Astrocyte (in vitro differentiated cells and primary cell): ENCODE data around the gene PCSK4. TPM values are rescaled to one million over a fixed set of nuclear protein-coding genes. Genes with fewer than 3 reads are reported as not detected.

Experiments used
- DNase-seq: peaks from one replicate; pipeline ENCODE4 v3.0.0-alpha.2; 2010; ENCODE audit warnings: low read depth
- FAIRE-seq: peaks from 2 replicates; lab custom pipeline; 2011; peaks lifted over from hg19 to GRCh38; lab: Jason Lieb, UNC
- H2AFZ ChIP-seq: 2 replicates; pipeline ENCODE4 v1.6.0; 2012; ENCODE audit warnings: low read depth, low read length, inconsistent platforms
- H3K27ac ChIP-seq: 2 replicates; pipeline ENCODE4 v1.5.1; 2011; ENCODE audit warnings: low read depth, low read length, inconsistent platforms
- H3K27me3 ChIP-seq: 2 replicates; pipeline ENCODE4 v1.6.0; 2011; ENCODE audit warnings: low read length, inconsistent platforms; ENCODE audit not compliant: insufficient read depth
- H3K36me3 ChIP-seq: 2 replicates; pipeline ENCODE4 v1.5.1; 2011; ENCODE audit warnings: low read length, inconsistent platforms; ENCODE audit not compliant: insufficient read depth
- H3K4me1 ChIP-seq: 2 replicates; pipeline ENCODE4 v1.5.1; 2011; ENCODE audit warnings: low read length, inconsistent platforms; ENCODE audit not compliant: insufficient read depth
- H3K4me2 ChIP-seq: 2 replicates; pipeline ENCODE4 v1.6.0; 2012; ENCODE audit warnings: low read length, inconsistent platforms
- H3K4me3 ChIP-seq: 2 replicates; pipeline ENCODE4 v1.5.1; 2011; ENCODE audit warnings: low read depth, mild to moderate bottlenecking, low read length, inconsistent platforms; ENCODE audit not compliant: insufficient read depth
- H3K79me2 ChIP-seq: 2 replicates; pipeline ENCODE4 v1.6.0; 2012; ENCODE audit warnings: mild to moderate bottlenecking, low read length, inconsistent platforms; ENCODE audit not compliant: insufficient read depth
- H3K9ac ChIP-seq: 2 replicates; pipeline ENCODE4 v1.6.0; 2012; ENCODE audit warnings: mild to moderate bottlenecking, low read length, inconsistent platforms
- H3K9me3 ChIP-seq: 2 replicates; pipeline ENCODE4 v1.5.1; 2012; ENCODE audit warnings: low read depth, mild to moderate bottlenecking, low read length, inconsistent platforms; ENCODE audit not compliant: insufficient read depth
- H4K20me1 ChIP-seq: 2 replicates; pipeline ENCODE4 v1.6.0; 2012; ENCODE audit warnings: low read length, inconsistent platforms; ENCODE audit not compliant: insufficient read depth
- H3K27ac Mint-ChIP-seq: one replicate; pipeline ENCODE4 v1.8.0; 2021; ENCODE audit warnings: mild to moderate bottlenecking, mixed read lengths; ENCODE audit not compliant: unreplicated experiment
- H3K27me3 Mint-ChIP-seq: one replicate; pipeline ENCODE4 v1.8.0; 2021; ENCODE audit warnings: low read depth, mixed read lengths; ENCODE audit not compliant: unreplicated experiment
- H3K36me3 Mint-ChIP-seq: one replicate; pipeline ENCODE4 v1.8.0; 2021; ENCODE audit warnings: low read depth, mixed read lengths; ENCODE audit not compliant: unreplicated experiment
- H3K4me1 Mint-ChIP-seq: one replicate; pipeline ENCODE4 v1.8.0; 2021; ENCODE audit warnings: low read depth, mixed read lengths; ENCODE audit not compliant: unreplicated experiment
- H3K4me3 Mint-ChIP-seq: one replicate; pipeline ENCODE4 v1.8.0; 2021; ENCODE audit warnings: mild to moderate bottlenecking, moderate library complexity, mixed read lengths; ENCODE audit not compliant: unreplicated experiment
- H3K9me3 Mint-ChIP-seq: one replicate; pipeline ENCODE4 v1.8.0; 2021; ENCODE audit warnings: mild to moderate bottlenecking, mixed read lengths; ENCODE audit not compliant: unreplicated experiment
- CTCF ChIP-seq: IDR thresholded peaks from 2 replicates; pipeline ENCODE4 v1.5.1; 2011; ENCODE audit warnings: low read depth, mild to moderate bottlenecking, inconsistent platforms, low read length, moderate library complexity; ENCODE audit not compliant: insufficient read depth
- EZH2 ChIP-seq: IDR thresholded peaks from 2 replicates; pipeline ENCODE4 v1.6.1; 2012; ENCODE audit warnings: mild to moderate bottlenecking, low read length, inconsistent platforms; ENCODE audit not compliant: insufficient read depth
- total RNA-seq: library from RNA; stranded (reverse); gene quantifications from 2 replicates; pipeline ENCODE4 v1.2.1, GENCODE V29; 2021

Gene PCSK4
- total RNA-seq, 1 donor from 2014 or later = 2.7 TPM

- H3K4me3 Mint-ChIP-seq = no peak overlapping the region
- Histone ChIP-seq H4K20me1 (peaks cover 69% of the 10 kb centered on the region), H3K79me2 (peaks cover 15% of the 10 kb centered on the region), H2AFZ (no peak overlapping the region), H3K27me3 (peaks cover 5% of the 10 kb centered on the region), H3K9me3 (no peaks in the 10 kb centered on the region), H3K4me2 (no peak overlapping the region), H3K4me1 (peaks cover 12% of the 10 kb centered on the region), H3K27ac (no peak overlapping the region), H3K4me3 (no peak overlapping the region), H3K36me3 (no peaks in the 10 kb centered on the region), H3K9ac (no peak overlapping the region)
- no peaks in the 10 kb centered on the region for H3K36me3 Mint-ChIP-seq
- TF ChIP-seq EZH2 = no peak
- TF ChIP-seq CTCF = no peak
- no peak for FAIRE-seq
- H3K27ac Mint-ChIP-seq = peak overlapping the region; percentile 62
- peaks cover 3% of the 10 kb centered on the region for H3K9me3 Mint-ChIP-seq
- no peak for DNase-seq
- peaks cover 4% of the 10 kb centered on the region for H3K4me1 Mint-ChIP-seq
- peaks cover 2% of the 10 kb centered on the region for H3K27me3 Mint-ChIP-seq
These were observed 16.9 kb downstream of the PCSK4 start for GRCh38 chr19:1473085-1473851.

- peaks cover 3% of the 10 kb centered on the region for H3K9me3 Mint-ChIP-seq
- Histone ChIP-seq H3K36me3 (no peaks in the 10 kb centered on the region), H4K20me1 (peaks cover 68% of the 10 kb centered on the region), H3K27ac (no peak overlapping the region), H2AFZ (no peak overlapping the region), H3K27me3 (peaks cover 5% of the 10 kb centered on the region), H3K79me2 (peaks cover 8% of the 10 kb centered on the region), H3K4me3 (no peak overlapping the region), H3K9me3 (no peaks in the 10 kb centered on the region), H3K9ac (no peak overlapping the region), H3K4me2 (no peak overlapping the region), H3K4me1 (peaks cover 12% of the 10 kb centered on the region)
- no peak for FAIRE-seq
- TF ChIP-seq EZH2 = no peak
- no peak for TF ChIP-seq CTCF
- peaks cover 2% of the 10 kb centered on the region for H3K27me3 Mint-ChIP-seq
- peaks cover 4% of the 10 kb centered on the region for H3K4me1 Mint-ChIP-seq
- no peak overlapping the region for H3K4me3 Mint-ChIP-seq
- no peak for DNase-seq
- peak overlapping the region; percentile 62 for H3K27ac Mint-ChIP-seq
- no peaks in the 10 kb centered on the region for H3K36me3 Mint-ChIP-seq
These were observed 17.7 kb downstream of the PCSK4 start for GRCh38 chr19:1472231-1473084.
